Endodermal cell (in vitro differentiated cells): ENCODE data around the gene MRGPRE. TPM values are rescaled to one million over a fixed set of nuclear protein-coding genes. Genes with fewer than 3 reads are reported as not detected.
A peak's percentile ranks its signal among the peaks of the same experiment; 100 is the strongest.

Experiments used
- DNase-seq: peaks from one replicate; pipeline ENCODE4 v3.0.0-alpha.2; 2017
- H3K27ac ChIP-seq: 2 replicates; pipeline ENCODE4 v1.5.1; 2013; ENCODE audit warnings: mild to moderate bottlenecking, low read depth, low read length, moderate library complexity
- H3K27me3 ChIP-seq: 2 replicates; pipeline ENCODE4 v1.6.1; 2013; ENCODE audit warnings: mild to moderate bottlenecking, low read length, moderate library complexity; ENCODE audit not compliant: insufficient read depth, control insufficient read depth, poor library complexity, severe bottlenecking
- H3K36me3 ChIP-seq: 2 replicates; pipeline ENCODE4 v1.7.0; 2013; ENCODE audit warnings: mild to moderate bottlenecking, low read length, moderate library complexity; ENCODE audit not compliant: control insufficient read depth, insufficient read depth
- H3K4me1 ChIP-seq: one replicate; pipeline ENCODE4 v1.7.0; 2013; ENCODE audit warnings: low read length; ENCODE audit not compliant: control insufficient read depth, insufficient read depth
- H3K4me3 ChIP-seq: 2 replicates; pipeline ENCODE4 v1.5.1; 2013; ENCODE audit warnings: mild to moderate bottlenecking, low read length, moderate library complexity
- H3K9ac ChIP-seq: 2 replicates; pipeline ENCODE4 v1.6.1; 2013; ENCODE audit warnings: mild to moderate bottlenecking, low read length, moderate library complexity; ENCODE audit not compliant: poor library complexity, severe bottlenecking; ENCODE audit errors: extremely low read depth
- H3K9me3 ChIP-seq: 2 replicates; pipeline ENCODE4 v1.6.1; 2013; ENCODE audit warnings: mild to moderate bottlenecking, low read length, moderate library complexity; ENCODE audit not compliant: control insufficient read depth
- H3K27ac Mint-ChIP-seq: 2 replicates; pipeline ENCODE4 v1.8.0; 2020; ENCODE audit warnings: mixed read lengths
- H3K27me3 Mint-ChIP-seq: 2 replicates; pipeline ENCODE4 v1.8.0; 2021; ENCODE audit warnings: mild to moderate bottlenecking, mixed read lengths; ENCODE audit not compliant: insufficient read depth
- H3K36me3 Mint-ChIP-seq: 2 replicates; pipeline ENCODE4 v1.8.0; 2020; ENCODE audit warnings: low read depth, mixed read lengths
- H3K4me1 Mint-ChIP-seq: 2 replicates; pipeline ENCODE4 v1.8.0; 2020; ENCODE audit warnings: mixed read lengths
- H3K4me3 Mint-ChIP-seq: 2 replicates; pipeline ENCODE4 v1.8.0; 2020; ENCODE audit warnings: mild to moderate bottlenecking, moderate library complexity, mixed read lengths
- H3K9me3 Mint-ChIP-seq: 2 replicates; pipeline ENCODE4 v1.8.0; 2020; ENCODE audit warnings: mild to moderate bottlenecking, mixed read lengths
- CTCF ChIP-seq: fragments of 200-600 bp; sonication (generic); conservative IDR thresholded peaks from 2 replicates; pipeline ENCODE4 v1.5.0; 2021; ENCODE audit warnings: antibody characterized with exemption, mild to moderate bottlenecking
- WGBS, 2 experiments: methylation state at CpG; one replicate each; pipeline versions ENCODE4 v1.1.5 to v1.1.7; 2013; ENCODE audit warnings: missing lambda C conversion rate in 2 of 2, mixed read lengths in 1 of 2; ENCODE audit not compliant: insufficient coverage in 1 of 2, insufficient read length in 1 of 2; 5-methylcytosine and 5-hydroxymethylcytosine counted together
- total RNA-seq, 2 donors: library from RNA; stranded (reverse); fragmentation: NEBNext Ultra II Directional in 1 of 2; extraction: Animal tissue kit (Norgen Biotek cat#: 25700) in 1 of 2; gene quantifications; 2 replicates in 1 of 2; 3 replicates in 1 of 2; pipeline ENCODE4 v1.2.1, GENCODE V29; 2021

Gene MRGPRE
- total RNA-seq, 2 donors from 2014 or later: not detected

- no peaks in the 10 kb centered on the region for H3K4me1 Mint-ChIP-seq
- peaks cover 61% of the 10 kb centered on the region for H3K27me3 Mint-ChIP-seq
- no peak overlapping the region for H3K9ac ChIP-seq
- H3K9me3 ChIP-seq: no peaks in the 10 kb centered on the region
- peaks cover 57% of the 10 kb centered on the region for H3K27me3 ChIP-seq
- DNase-seq: no peak
- H3K27ac ChIP-seq: no peak overlapping the region
- no peaks in the 10 kb centered on the region for H3K9me3 Mint-ChIP-seq
- no peak overlapping the region for H3K4me3 ChIP-seq
- no peaks in the 10 kb centered on the region for H3K36me3 Mint-ChIP-seq
- no peaks in the 10 kb centered on the region for H3K36me3 ChIP-seq
- WGBS, 2 experiments: 90 to 94% methylated on average over 13 to 19 of the region's 19 CpGs
- TF ChIP-seq CTCF: no peak
- H3K4me3 Mint-ChIP-seq: no peak overlapping the region
- no peak overlapping the region for H3K27ac Mint-ChIP-seq
- peaks cover 3% of the 10 kb centered on the region for H3K4me1 ChIP-seq
These were observed 32.5 kb downstream of the MRGPRE start for GRCh38 chr11:3199537-3200295.

DNA sequence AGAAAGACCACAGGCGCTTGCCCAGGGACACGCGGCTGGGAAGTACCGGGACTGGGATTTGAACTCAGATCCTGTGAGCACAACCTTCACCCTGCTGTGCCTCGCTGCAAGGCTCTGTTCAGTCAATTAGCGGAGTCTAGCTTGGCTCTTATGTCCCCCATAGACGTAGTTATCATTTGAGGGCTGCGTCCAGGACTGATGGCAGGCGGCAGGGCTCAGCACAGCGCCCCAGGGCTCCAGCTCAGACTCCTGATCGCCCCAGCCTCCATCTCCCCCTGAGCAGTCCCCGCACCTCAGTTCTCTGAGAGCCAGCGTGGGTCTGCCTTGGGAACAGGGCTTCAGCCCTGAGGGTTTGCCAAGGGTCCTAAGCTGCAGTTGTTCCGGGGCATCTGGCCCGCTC lies 33.4 kb downstream of the MRGPRE start:
- Mint-ChIP-seq H3K4me1 (no peaks in the 10 kb centered on the region), H3K27ac (no peak overlapping the region), H3K4me3 (no peak overlapping the region), H3K27me3 (peaks cover 62% of the 10 kb centered on the region), H3K36me3 (no peaks in the 10 kb centered on the region), H3K9me3 (no peaks in the 10 kb centered on the region)
- Histone ChIP-seq H3K9me3 (no peaks in the 10 kb centered on the region), H3K27ac (no peak overlapping the region), H3K9ac (no peak overlapping the region), H3K27me3 (peaks cover 48% of the 10 kb centered on the region), H3K36me3 (no peaks in the 10 kb centered on the region), H3K4me1 (peaks cover 3% of the 10 kb centered on the region), H3K4me3 (no peak overlapping the region)
- WGBS, 2 experiments: 93 to 94% methylated on average over 14 to 15 of the region's 15 CpGs
- DNase-seq: no peak
- no peak for TF ChIP-seq CTCF

DNA sequence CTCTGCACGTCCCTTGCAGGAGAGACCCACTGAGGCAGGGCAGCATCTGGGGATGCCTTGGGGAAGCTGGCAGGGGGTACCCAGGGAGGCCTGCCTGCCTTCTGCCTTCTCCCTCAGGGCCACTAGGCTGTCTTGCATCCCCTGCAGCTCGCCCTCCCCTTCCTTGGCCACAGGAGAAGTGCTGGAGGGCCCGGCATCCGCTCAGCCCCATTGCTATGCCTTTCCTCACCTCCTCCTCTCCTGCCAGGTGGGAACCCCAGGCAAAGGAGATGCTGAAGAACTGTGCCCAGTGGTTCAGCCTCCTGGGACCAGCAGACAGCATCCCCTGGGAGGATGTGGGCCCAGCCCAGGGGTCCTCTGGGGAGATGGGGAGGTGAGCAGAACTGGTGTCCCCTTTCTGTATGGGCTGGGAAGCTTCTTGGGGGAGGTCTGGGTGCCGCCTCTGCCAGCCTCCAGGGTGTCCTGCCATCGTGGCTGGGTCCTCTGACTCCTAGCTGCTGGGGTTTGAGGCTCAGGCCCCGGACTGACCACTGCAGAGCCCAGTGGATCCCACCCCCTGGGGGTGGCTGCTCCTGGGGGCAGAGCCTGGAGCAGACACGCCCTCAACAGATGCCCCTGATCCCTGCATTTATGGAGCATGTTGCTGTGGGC lies 34.2 kb downstream of the MRGPRE start:
- no peaks in the 10 kb centered on the region for H3K36me3 Mint-ChIP-seq
- H3K27me3 Mint-ChIP-seq: peaks cover 61% of the 10 kb centered on the region
- H3K27ac Mint-ChIP-seq: no peak overlapping the region
- DNase-seq: peak; percentile 43
- Histone ChIP-seq H3K36me3 (no peaks in the 10 kb centered on the region), H3K27ac (no peak overlapping the region), H3K9me3 (no peaks in the 10 kb centered on the region), H3K9ac (no peak overlapping the region), H3K27me3 (peaks cover 40% of the 10 kb centered on the region), H3K4me3 (no peak overlapping the region), H3K4me1 (peaks cover under 1% of the 10 kb centered on the region)
- H3K4me3 Mint-ChIP-seq: no peak overlapping the region
- no peaks in the 10 kb centered on the region for H3K4me1 Mint-ChIP-seq
- H3K9me3 Mint-ChIP-seq: no peaks in the 10 kb centered on the region
- WGBS, 2 experiments: 80 to 86% methylated on average over 2 to 8 of the region's 8 CpGs
- TF ChIP-seq CTCF: no peak
